Breast epithelium (tissue), 4 donors: Measurements from ENCODE around the gene NMUR2. TPM values are rescaled to one million over a fixed set of nuclear protein-coding genes. Genes with fewer than 3 reads are reported as not detected.

ENCODE experiments used
- DNase-seq, 2 donors: peaks; one replicate each; pipeline ENCODE4 v3.0.0-alpha.2; 2019; ENCODE audit warnings: low spot score in 2 of 2
- H3K27ac ChIP-seq, 2 donors: fragments of 200-600 bp; sonication (generic) in 1 of 2; one replicate each; pipeline ENCODE4 v1.5.1; 2016 to 2019; ENCODE audit warnings: mild to moderate bottlenecking in 1 of 2
- H3K27me3 ChIP-seq, 2 donors: fragments of 200-600 bp; sonication (generic) in 1 of 2; one replicate each; pipeline versions ENCODE4 v1.5.1 to v1.6.0; 2017 to 2019; ENCODE audit warnings: control low read depth in 1 of 2, mild to moderate bottlenecking in 1 of 2
- H3K36me3 ChIP-seq: fragments of 200-600 bp; one replicate; pipeline ENCODE4 v1.5.1; 2019
- H3K4me1 ChIP-seq, 2 donors: fragments of 200-600 bp; sonication (generic); one replicate each; pipeline ENCODE4 v1.5.1; 2016 to 2019; ENCODE audit warnings: control low read depth in 1 of 2
- H3K4me3 ChIP-seq, 3 donors: fragments of 200-600 bp; sonication (generic); 1 replicate in 2 of 3; 2 replicates in 1 of 3; pipeline ENCODE4 v1.5.1; 2016 to 2019; ENCODE audit warnings: mild to moderate bottlenecking in 3 of 3, moderate library complexity in 2 of 3
- H3K9me3 ChIP-seq, 2 donors: fragments of 200-600 bp; sonication (generic) in 1 of 2; one replicate each; pipeline ENCODE4 v1.5.1; 2016 to 2019; ENCODE audit warnings: control low read depth in 1 of 2
- CTCF ChIP-seq, 3 donors: fragments of 450-650 bp; IDR thresholded peaks; one replicate each; pipeline ENCODE4 v1.5.1; 2016 to 2017; ENCODE audit warnings: antibody characterized with exemption in 3 of 3, mild to moderate bottlenecking in 3 of 3, moderate library complexity in 3 of 3
- POLR2A ChIP-seq: fragments of 450-650 bp; IDR thresholded peaks from one replicate; pipeline ENCODE4 v1.6.1; 2016; ENCODE audit warnings: antibody characterized with exemption, mild to moderate bottlenecking, moderate library complexity
- POLR2AphosphoS5 ChIP-seq, 3 donors: sonication (generic); formaldehyde crosslinking; IDR thresholded peaks; one replicate each; pipeline ENCODE4 v1.6.1; 2017; ENCODE audit warnings: antibody characterized with exemption in 3 of 3
- intact Hi-C: fragments of 100-400 bp; cut with DNase I; formaldehyde crosslinking; loops from one replicate; pipeline ENCODE4 v1.15.1; 2023; ENCODE audit warnings: low total_unique reads
- total RNA-seq, 3 donors: library from RNA; depleted of rRNA; stranded (reverse); fragments of >200 nt; gene quantifications; one replicate each; pipeline ENCODE4 v1.1.0, GENCODE V29; 2016

The NMUR2 gene
- total RNA-seq = under 1 TPM in 1 of 3 donors, not detected in 2; 0.33 TPM

GRCh38 chr5:152405145-152405544 lies at the start of gene NMUR2:
NMUR2 (minus strand) TSS chr5:152405279; CDS start chr5:152405113, 166 bp downstream.
- no peaks in the 10 kb centered on the region for H3K27me3 ChIP-seq
- no peaks in the 10 kb centered on the region for H3K36me3 ChIP-seq
- intact Hi-C loops = no loop called here
- no peak within 1 kb of the TSS for H3K27ac ChIP-seq
- no peak for TF ChIP-seq POLR2AphosphoS5 (IDR thresholded peaks at IDR 0.05)
- no peak for TF ChIP-seq CTCF (IDR thresholded peaks at IDR 0.05)
- TF ChIP-seq POLR2A = no peak
- DNase-seq = no peak
- peak within 1 kb of the TSS in 1 of 3 donors; percentile 32 for H3K4me3 ChIP-seq
- H3K4me1 ChIP-seq = no peaks in the 10 kb centered on the region
- no peaks in the 10 kb centered on the region for H3K9me3 ChIP-seq

- no peak for TF ChIP-seq POLR2A
- TF ChIP-seq POLR2AphosphoS5 (IDR thresholded peaks at IDR 0.05) = no peak
- no peak for TF ChIP-seq CTCF (IDR thresholded peaks at IDR 0.05)
- H3K27me3 ChIP-seq = no peaks in the 10 kb centered on the region
- no peaks in the 10 kb centered on the region for H3K9me3 ChIP-seq
- H3K27ac ChIP-seq = no peak overlapping the region
- no peaks in the 10 kb centered on the region for H3K4me1 ChIP-seq
- no peak for DNase-seq
- H3K36me3 ChIP-seq = no peaks in the 10 kb centered on the region
- intact Hi-C loops = no loop called here
- H3K4me3 ChIP-seq = no peak overlapping the region
Observed at GRCh38 chr5:152443935-152444334, 38.9 kb upstream of the NMUR2 start.

GRCh38 chr5:152439791-152440190 lies 34.7 kb upstream of the NMUR2 start:
- intact Hi-C loops = loop anchor here (1.0 kb wide), 1 partner anchor 13 kb away; no protein-coding TSS in a partner anchor
- no peaks in the 10 kb centered on the region for H3K36me3 ChIP-seq
- H3K27ac ChIP-seq = no peak overlapping the region
- H3K4me1 ChIP-seq = no peaks in the 10 kb centered on the region
- no peak overlapping the region for H3K4me3 ChIP-seq
- TF ChIP-seq POLR2A = no peak
- TF ChIP-seq CTCF (IDR thresholded peaks at IDR 0.05) = no peak
- no peak for TF ChIP-seq POLR2AphosphoS5 (IDR thresholded peaks at IDR 0.05)
- no peaks in the 10 kb centered on the region for H3K27me3 ChIP-seq
- no peaks in the 10 kb centered on the region for H3K9me3 ChIP-seq
- DNase-seq = no peak

- no peak for TF ChIP-seq POLR2A
- no peak for TF ChIP-seq CTCF (IDR thresholded peaks at IDR 0.05)
- intact Hi-C loops = no loop called here
- H3K4me1 ChIP-seq = no peaks in the 10 kb centered on the region
- no peak overlapping the region for H3K27ac ChIP-seq
- H3K9me3 ChIP-seq = no peaks in the 10 kb centered on the region
- H3K36me3 ChIP-seq = no peaks in the 10 kb centered on the region
- H3K4me3 ChIP-seq = no peak overlapping the region
- H3K27me3 ChIP-seq = no peaks in the 10 kb centered on the region
- no peak for DNase-seq
Observed at GRCh38 chr5:152437866-152438265, 32.8 kb upstream of the NMUR2 start.

- DNase-seq = no peak
- intact Hi-C loops = no loop called here
- no peaks in the 10 kb centered on the region for H3K27me3 ChIP-seq
- H3K27ac ChIP-seq = no peak overlapping the region
- no peaks in the 10 kb centered on the region for H3K4me1 ChIP-seq
- no peaks in the 10 kb centered on the region for H3K36me3 ChIP-seq
- TF ChIP-seq POLR2A (no peak), CTCF (IDR thresholded peaks at IDR 0.05) (no peak), POLR2AphosphoS5 (IDR thresholded peaks at IDR 0.05) (no peak)
- no peaks in the 10 kb centered on the region for H3K9me3 ChIP-seq
- no peak overlapping the region for H3K4me3 ChIP-seq
Observed at GRCh38 chr5:152427721-152428120, 22.6 kb upstream of the NMUR2 start.
